Omental fat pad (tissue), 4 donors: Measurements from ENCODE around the gene EHD3. TPM values are rescaled to one million over a fixed set of nuclear protein-coding genes. Genes with fewer than 3 reads are reported as not detected.

Experiments
- ATAC-seq: fragments of 150-250 bp; one replicate; pipeline ENCODE4 v1.9.1; 2016; ENCODE audit warnings: mild to moderate bottlenecking, moderate library complexity; ENCODE audit not compliant: low FRiP score
- DNase-seq: peaks from one replicate; pipeline ENCODE4 v3.0.0-alpha.2; 2019; ENCODE audit warnings: low spot score
- CTCF ChIP-seq, 3 donors: fragments of 450-650 bp; IDR thresholded peaks; one replicate each; pipeline ENCODE4 v1.5.1; 2016 to 2017; ENCODE audit warnings: antibody characterized with exemption in 3 of 3, mild to moderate bottlenecking in 3 of 3, moderate library complexity in 2 of 3
- total RNA-seq, 4 donors: library from RNA; depleted of rRNA; stranded (reverse); fragments of >200 nt; gene quantifications; one replicate each; pipeline ENCODE4 v1.1.0, GENCODE V29; 2016

EHD3 gene
- total RNA-seq, 4 donors from 2014 or later: 3.1 to 5.2 (median 3.6) TPM

- no peak for DNase-seq
- no peak for TF ChIP-seq CTCF (IDR thresholded peaks at IDR 0.05)
- no peak for ATAC-seq
These were observed 29.8 kb downstream of the EHD3 start for GRCh38 chr2:31263636-31264190.

GRCh38 chr2:31265234-31265633 is 31.3 kb downstream of the EHD3 start:
- no peak for ATAC-seq
- no peak for TF ChIP-seq CTCF (IDR thresholded peaks at IDR 0.05)
- DNase-seq: no peak

DNA sequence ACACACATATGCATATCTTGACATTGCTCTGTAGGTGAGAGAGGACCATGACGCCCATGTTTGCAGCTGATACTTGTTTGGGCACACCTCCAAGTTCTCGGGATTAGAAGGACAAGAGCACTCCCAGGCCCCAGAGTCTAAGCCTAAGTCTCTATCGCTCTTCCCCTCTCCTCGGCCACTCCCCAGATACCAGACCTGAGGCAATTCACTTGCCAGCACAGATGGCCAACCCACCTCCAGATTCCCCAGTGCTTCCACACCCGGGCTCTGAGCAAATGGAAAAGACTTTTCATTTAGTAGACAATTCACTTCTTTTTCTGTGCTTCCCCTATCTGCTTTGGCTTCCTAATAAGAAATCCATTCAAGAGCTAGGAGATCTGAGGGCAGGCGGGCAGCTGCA is 32.9 kb downstream of the EHD3 start:
- ATAC-seq: no peak
- no peak for DNase-seq
- no peak for TF ChIP-seq CTCF (IDR thresholded peaks at IDR 0.05)

DNA sequence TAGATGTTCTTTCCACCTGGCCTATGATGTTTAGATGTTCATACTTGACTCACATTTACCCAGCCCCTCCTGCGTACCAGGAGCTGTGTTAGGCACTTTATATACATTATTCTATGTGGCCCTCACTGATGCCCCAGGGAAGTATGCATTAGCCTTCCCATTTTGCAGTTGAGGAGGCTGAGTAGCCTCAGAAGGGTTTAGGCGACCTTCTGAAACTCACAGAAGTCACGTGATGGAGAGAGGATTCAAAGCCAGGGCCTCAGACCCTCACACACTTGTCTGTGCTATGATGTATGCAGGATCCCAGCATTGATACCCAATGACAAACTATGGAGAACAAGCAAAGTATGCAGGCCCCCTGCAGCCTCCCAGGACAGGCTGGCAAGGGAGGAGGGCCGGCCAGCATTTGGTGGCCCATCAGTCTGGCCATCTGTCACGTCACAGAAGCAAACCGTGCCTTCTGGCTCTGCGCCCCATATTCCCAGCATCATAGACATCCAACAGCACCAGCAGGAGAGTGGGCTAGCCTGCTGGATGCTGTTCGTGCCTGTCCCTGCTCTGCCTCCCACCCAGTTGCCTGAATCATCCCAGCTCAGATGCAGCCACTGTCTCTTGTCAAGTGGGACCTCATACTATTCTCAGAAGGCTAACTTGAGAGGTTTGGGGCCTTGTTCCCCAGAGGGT is 33.6 kb downstream of the EHD3 start:
- DNase-seq: no peak
- TF ChIP-seq CTCF (IDR thresholded peaks at IDR 0.05): no peak
- ATAC-seq: no peak

DNA sequence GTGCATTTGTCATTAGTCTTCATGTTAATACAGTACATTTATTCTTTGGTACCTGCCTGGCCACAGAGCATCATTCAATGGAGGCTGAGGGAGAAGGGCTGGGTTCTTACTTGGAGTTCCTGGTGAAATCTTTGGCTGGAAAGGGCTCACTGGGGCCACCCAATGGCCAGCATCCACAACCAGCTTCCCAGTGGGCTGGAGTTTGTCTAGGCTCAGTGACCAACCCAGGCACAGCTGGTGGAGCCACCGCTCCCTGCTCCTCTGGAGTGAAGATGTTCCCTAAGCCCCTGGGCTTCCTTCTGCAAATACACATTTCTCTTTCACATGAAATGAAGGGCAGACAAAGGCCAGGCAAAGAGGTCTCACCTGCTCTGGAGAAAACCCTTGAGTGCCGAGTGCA is 34.4 kb downstream of the EHD3 start:
- ATAC-seq (no peak), DNase-seq (no peak)

GRCh38 chr2:31269087-31269486 is 35.1 kb downstream of the EHD3 start:
- DNase-seq (no peak), ATAC-seq (no peak)

More for the DNA sequence above, 34.4 kb downstream of the EHD3 start:
- no peak for TF ChIP-seq CTCF (IDR thresholded peaks at IDR 0.05)

More at GRCh38 chr2:31269087-31269486, 35.1 kb downstream of the EHD3 start:
- TF ChIP-seq CTCF (IDR thresholded peaks at IDR 0.05): no peak
